IMR-90 (cell line): ENCODE data around the gene EMSY. TPM values are rescaled to one million over a fixed set of nuclear protein-coding genes. Genes with fewer than 3 reads are reported as not detected.

Source experiments
- ATAC-seq: fragments of 200-7000 bp; cut with Tn5 transposase; 2 replicates; pipeline ENCODE4 v1.9.1; 2020; ENCODE audit warnings: low read depth, mild to moderate bottlenecking, moderate library complexity
- BruUV-seq: library from RNA; stranded (reverse); fragments of 400-500 nt; replicated peaks from 2 replicates; lab custom pipeline; 2021; lab: Mats Ljungman, UMichigan
- CTCF ChIA-PET: fragments of 300-600 bp; formaldehyde crosslinking; extraction: SDS; loops from one replicate; lab custom pipeline; 2021; ENCODE audit warnings: antibody characterized with exemption; lab: Yijun Ruan, JAX
- POLR2A ChIA-PET: fragments of 300-600 bp; sonication (Branson Sonifier 250); formaldehyde crosslinking; loops from one replicate; lab custom pipeline; 2022; ENCODE audit warnings: antibody characterized with exemption; ENCODE audit not compliant: unreplicated experiment; lab: Charles Lee
- DNase-seq: peaks from one replicate; pipeline ENCODE4 v3.0.0; 2013
- H2AFZ ChIP-seq: replicated peaks from 2 replicates; pipeline ENCODE3; 2013; ENCODE audit warnings: low read length, mild to moderate bottlenecking; ENCODE audit not compliant: poor library complexity
- H2AK5ac ChIP-seq: 2 replicates; pipeline ENCODE4 v1.6.1; 2013; ENCODE audit warnings: low read depth, low read length, inconsistent platforms
- H2AK9ac ChIP-seq: replicated peaks from 2 replicates; pipeline ENCODE3; 2013; ENCODE audit warnings: mild to moderate bottlenecking, low read depth, low read length, moderate library complexity; ENCODE audit not compliant: poor library complexity
- H2BK120ac ChIP-seq: 2 replicates; pipeline ENCODE4 v1.6.1; 2013; ENCODE audit warnings: low read depth, low read length, inconsistent platforms
- H2BK15ac ChIP-seq: 3 replicates; pipeline ENCODE4 v1.6.1; 2013; ENCODE audit warnings: low read depth, low read length, inconsistent platforms
- H2BK20ac ChIP-seq: 2 replicates; pipeline ENCODE4 v1.6.1; 2013; ENCODE audit warnings: low read depth, mild to moderate bottlenecking, inconsistent platforms, low read length, moderate library complexity
- H2BK5ac ChIP-seq: 2 replicates; pipeline ENCODE4 v1.6.1; 2013; ENCODE audit warnings: mild to moderate bottlenecking, low read depth, low read length, inconsistent platforms; ENCODE audit not compliant: poor library complexity, severe bottlenecking
- H3K14ac ChIP-seq: replicated peaks from 2 replicates; pipeline ENCODE4 v1.6.1; 2013; ENCODE audit warnings: low read depth, low read length, inconsistent platforms
- H3K18ac ChIP-seq: 2 replicates; pipeline ENCODE4 v1.6.1; 2013; ENCODE audit warnings: low read depth, low read length, control low read depth
- H3K23ac ChIP-seq: 2 replicates; pipeline ENCODE4 v1.6.1; 2013; ENCODE audit warnings: low read depth, low read length, inconsistent platforms
- H3K27ac ChIP-seq: 2 replicates; pipeline ENCODE4 v1.5.1; 2013; ENCODE audit warnings: mild to moderate bottlenecking, control low read depth, low read length; ENCODE audit not compliant: insufficient read depth
- H3K27me3 ChIP-seq: 2 replicates; pipeline ENCODE4 v1.6.1; 2013; ENCODE audit warnings: low read length; ENCODE audit not compliant: control insufficient read depth, insufficient read depth
- H3K36me3 ChIP-seq: 2 replicates; pipeline ENCODE4 v1.6.1; 2013; ENCODE audit warnings: low read length, mixed read lengths; ENCODE audit not compliant: control insufficient read depth, insufficient read depth
- H3K4ac ChIP-seq: 2 replicates; pipeline ENCODE4 v1.6.1; 2013; ENCODE audit warnings: low read depth, low read length, inconsistent platforms
- H3K4me1 ChIP-seq: 2 replicates; pipeline ENCODE4 v1.6.1; 2013; ENCODE audit warnings: low read length, mixed read lengths; ENCODE audit not compliant: control insufficient read depth, insufficient read depth
- H3K4me2 ChIP-seq: 2 replicates; pipeline ENCODE4 v1.6.1; 2013; ENCODE audit warnings: low read depth, mild to moderate bottlenecking, control low read depth, low read length, moderate library complexity
- H3K4me3 ChIP-seq: 2 replicates; pipeline ENCODE4 v1.5.1; 2013; ENCODE audit warnings: low read depth, mild to moderate bottlenecking, control low read depth, low read length, moderate library complexity; ENCODE audit not compliant: insufficient read depth
- H3K56ac ChIP-seq: 2 replicates; pipeline ENCODE4 v1.6.1; 2013; ENCODE audit warnings: low read length, inconsistent platforms; ENCODE audit not compliant: insufficient read depth; ENCODE audit errors: extremely low read depth
- H3K79me1 ChIP-seq, 2 experiments: 2 replicates each; pipeline ENCODE4 v1.6.1; 2013; ENCODE audit warnings: low read length in 2 of 2, inconsistent platforms in 1 of 2, low read depth in 1 of 2
- H3K9ac ChIP-seq: 2 replicates; pipeline ENCODE4 v1.6.1; 2013; ENCODE audit warnings: low read depth, low read length, control low read depth
- H3K9me1 ChIP-seq: 2 replicates; pipeline ENCODE4 v1.6.1; 2013; ENCODE audit warnings: low read length, inconsistent platforms; ENCODE audit not compliant: insufficient read depth
- H3K9me3 ChIP-seq: 2 replicates; pipeline ENCODE4 v1.6.1; 2013; ENCODE audit warnings: low read length; ENCODE audit not compliant: control insufficient read depth, insufficient read depth
- H4K20me1 ChIP-seq: 2 replicates; pipeline ENCODE4 v1.6.1; 2013; ENCODE audit warnings: low read length, inconsistent platforms; ENCODE audit not compliant: insufficient read depth
- H4K5ac ChIP-seq: 2 replicates; pipeline ENCODE4 v1.6.1; 2013; ENCODE audit warnings: mild to moderate bottlenecking, low read depth, low read length, control low read depth
- H4K8ac ChIP-seq, 2 experiments: 2 replicates each; pipeline ENCODE4 v1.6.1; 2013; ENCODE audit warnings: low read depth in 2 of 2, low read length in 2 of 2, control low read depth in 1 of 2, inconsistent platforms in 1 of 2
- H4K91ac ChIP-seq: 2 replicates; pipeline ENCODE4 v1.6.1; 2013; ENCODE audit warnings: low read depth, low read length, inconsistent platforms; ENCODE audit not compliant: insufficient read depth
- CHD1 ChIP-seq: IDR thresholded peaks from 2 replicates; pipeline ENCODE4 v1.6.1; 2012; ENCODE audit warnings: low read depth, low read length, improper control_type of control experiment
- FOS ChIP-seq: fragments of 150-350 bp; IDR thresholded peaks from 2 replicates; pipeline ENCODE4 v1.6.1; 2016; ENCODE audit warnings: low read depth, low read length
- MAFK ChIP-seq: IDR thresholded peaks from 2 replicates; pipeline ENCODE4 v1.6.1; 2012; ENCODE audit warnings: low read depth, low read length, improper control_type of control experiment
- MXI1 ChIP-seq: IDR thresholded peaks from 2 replicates; pipeline ENCODE4 v1.6.1; 2012; ENCODE audit warnings: low read depth, mild to moderate bottlenecking, low read length, moderate library complexity, borderline replicate concordance
- NFE2L2 ChIP-seq: fragments of 150-350 bp; IDR thresholded peaks from 2 replicates; pipeline ENCODE4 v1.6.1; 2016; ENCODE audit warnings: low read depth, mild to moderate bottlenecking, low read length
- RAD21 ChIP-seq: IDR thresholded peaks from 2 replicates; pipeline ENCODE4 v1.6.1; 2012; ENCODE audit warnings: low read length, improper control_type of control experiment
- RCOR1 ChIP-seq: IDR thresholded peaks from 2 replicates; pipeline ENCODE4 v1.6.1; 2012; ENCODE audit warnings: mild to moderate bottlenecking, low read length, improper control_type of control experiment; ENCODE audit not compliant: insufficient replicate concordance
- RFX5 ChIP-seq: IDR thresholded peaks from 2 replicates; pipeline ENCODE4 v1.8.0; 2012; ENCODE audit warnings: low read depth, mild to moderate bottlenecking, low read length, moderate library complexity
- SMC3 ChIP-seq: fragments of 150-350 bp; IDR thresholded peaks from 2 replicates; pipeline ENCODE4 v1.6.1; 2016; ENCODE audit warnings: low read depth, mild to moderate bottlenecking, antibody characterized with exemption, low read length, moderate library complexity
- WGBS, 2 experiments: methylation state at CpG; one replicate each; pipeline versions ENCODE4 v1.1.5 to v1.1.7; 2013; ENCODE audit warnings: missing lambda C conversion rate in 2 of 2; ENCODE audit not compliant: insufficient read length in 1 of 2; ENCODE audit errors: extremely low coverage in 2 of 2; 5-methylcytosine and 5-hydroxymethylcytosine counted together
- dilution Hi-C: fragments of 300-500 bp; cut with HindIII; formaldehyde crosslinking; loops from one replicate; pipeline ENCODE4 v1.14.3; 2018; ENCODE audit warnings: low sequenced_read_pairs; ENCODE audit not compliant: unreplicated experiment
- in situ Hi-C: fragments of 300-500 bp; cut with MboI; formaldehyde crosslinking; loops from 3 replicates; pipeline ENCODE4 v1.14.3; 2019; ENCODE audit warnings: low sequenced_read_pairs, inconsistent platforms, mixed read lengths
- intact Hi-C: fragments of 100-400 bp; cut with micrococcal nuclease; formaldehyde crosslinking; loops from 2 replicates; pipeline ENCODE4 v1.10.0; 2022
- polyA plus RNA-seq, 3 experiments: library from polyadenylated mRNA; depleted of rRNA; stranded (reverse); fragments of >200 nt; gene quantifications; 2 replicates each; pipeline ENCODE4 v1.2.3, GENCODE V29; 2012; ENCODE audit warnings: low replicate concordance in 1 of 3
- total RNA-seq: library from RNA; depleted of rRNA; stranded (reverse); fragments of >200 nt; gene quantifications from 2 replicates; pipeline ENCODE4 v1.2.3, GENCODE V29; 2012
- TF ChIP-seq, protein P1 (sequence below): fragments of 150-350 bp; IDR thresholded peaks from 2 replicates; pipeline ENCODE4 v1.6.1; 2017; ENCODE audit warnings: mild to moderate bottlenecking, antibody characterized with exemption, low read length, low read depth
- TF ChIP-seq, protein P2 (sequence below): conservative IDR thresholded peaks from 2 replicates; pipeline ENCODE4 v1.5.1; 2012; ENCODE audit warnings: mild to moderate bottlenecking, low read depth, low read length, improper control_type of control experiment
- TF ChIP-seq, protein P3 (sequence below): fragments of 150-350 bp; IDR thresholded peaks from 2 replicates; pipeline ENCODE4 v1.6.1; 2016; ENCODE audit warnings: low read depth, mild to moderate bottlenecking, low read length, moderate library complexity, borderline replicate concordance

EMSY gene
- total and polyA plus RNA-seq, 2 of the 4 experiments (the other 2 are of a cell fraction): 14.1 to 22.0 TPM

DNA sequence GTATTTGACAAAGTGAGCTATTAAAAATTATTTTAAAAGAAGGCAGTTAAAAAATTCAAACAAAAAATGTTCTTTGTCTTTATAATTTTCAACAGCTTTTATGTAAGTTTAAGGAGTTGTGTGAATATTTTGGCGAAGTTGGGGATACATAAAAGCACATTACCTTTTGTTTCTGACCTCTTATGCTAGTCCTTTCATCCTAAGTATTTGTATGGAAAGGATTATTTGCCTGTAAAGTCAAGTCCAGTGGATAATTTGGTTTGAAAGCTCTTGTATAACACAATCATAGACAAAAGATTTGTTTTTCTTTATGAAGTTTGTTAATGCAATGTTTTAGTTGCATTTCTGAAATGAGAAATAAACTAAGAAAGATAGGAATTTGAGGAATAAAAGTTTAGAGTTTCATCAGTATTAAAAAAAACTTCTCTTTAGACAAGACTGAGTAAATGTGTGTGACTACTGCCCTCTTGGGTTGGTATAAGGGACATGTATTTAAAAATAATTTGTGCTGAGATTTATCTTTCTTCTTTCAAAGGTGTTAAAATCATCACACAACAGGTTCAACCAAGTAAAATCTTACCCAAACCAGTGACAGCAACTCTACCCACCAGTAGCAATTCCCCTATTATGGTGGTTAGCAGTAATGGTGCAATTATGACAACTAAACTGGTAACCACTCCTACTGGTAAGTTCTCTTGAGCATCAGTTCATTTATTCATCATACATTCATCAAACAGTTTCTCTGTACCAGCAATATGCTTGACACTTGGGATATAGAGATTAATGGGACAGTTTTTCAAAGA, 68.2 kb downstream of the EMSY start:
- Histone ChIP-seq H3K79me1 (peaks cover 7 to 9% of the 10 kb centered on the region in 2 experiments), H3K9me3 (no peaks in the 10 kb centered on the region), H3K27ac (no peak overlapping the region), H3K9me1 (peaks cover 7% of the 10 kb centered on the region; the same call in 1 of the 2 replicates), H4K8ac (no peak overlapping the region), H2AFZ (no peak overlapping the region), H3K9ac (no peak overlapping the region), H3K4me1 (peaks cover 3% of the 10 kb centered on the region), H3K27me3 (no peaks in the 10 kb centered on the region), H4K91ac (no peak overlapping the region), H3K23ac (no peak overlapping the region), H2AK5ac (no peak overlapping the region), H2BK5ac (no peak overlapping the region), H3K4me3 (no peak overlapping the region), H2BK120ac (no peak overlapping the region), H3K4ac (no peak overlapping the region), H3K14ac (no peak overlapping the region), H4K5ac (no peak overlapping the region), H2BK20ac (no peak overlapping the region), H3K56ac (no peak overlapping the region; the same call in 1 of the 2 replicates), H3K18ac (no peak overlapping the region), H3K4me2 (no peak overlapping the region; the same call in 1 of the 2 replicates), H3K36me3 (peaks cover 4% of the 10 kb centered on the region; the same call in 1 of the 2 replicates), H4K20me1 (no peaks in the 10 kb centered on the region), H2AK9ac (no peak overlapping the region), H2BK15ac (no peak overlapping the region)
- dilution Hi-C loops: no loop called here
- intact Hi-C loops: loop anchor here (1.0 to 5.0 kb wide), 5 partner anchors 68 to 616 kb away; partner anchors contain the start of genes EMSY, GVQW3 and THAP12
- POLR2A ChIA-PET: no interaction called here
- DNase-seq (peak; percentile 65), ATAC-seq (peak; percentile 80)
- CTCF ChIA-PET: interaction anchor here (0.7 to 1.2 kb wide), 5 partner anchors 14 to 576 kb away, joined by 3 to 4 read pairs (median 3); no protein-coding TSS in a partner anchor
- in situ Hi-C loops: no loop called here
- no TSS peak for BruUV-seq
- no CpG with 5 or more reads among the region's 1 CpG for WGBS, 2 experiments
- TF ChIP-seq, protein P1, sequence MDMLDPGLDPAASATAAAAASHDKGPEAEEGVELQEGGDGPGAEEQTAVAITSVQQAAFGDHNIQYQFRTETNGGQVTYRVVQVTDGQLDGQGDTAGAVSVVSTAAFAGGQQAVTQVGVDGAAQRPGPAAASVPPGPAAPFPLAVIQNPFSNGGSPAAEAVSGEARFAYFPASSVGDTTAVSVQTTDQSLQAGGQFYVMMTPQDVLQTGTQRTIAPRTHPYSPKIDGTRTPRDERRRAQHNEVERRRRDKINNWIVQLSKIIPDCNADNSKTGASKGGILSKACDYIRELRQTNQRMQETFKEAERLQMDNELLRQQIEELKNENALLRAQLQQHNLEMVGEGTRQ: no peak
- TF ChIP-seq RAD21 (peak; percentile 73), SMC3 (peak; percentile 66), CHD1 (no peak), MAFK (no peak), RCOR1 (no peak), MXI1 (no peak), NFE2L2 (no peak), RFX5 (no peak), FOS (no peak)
- TF ChIP-seq, protein P2, sequence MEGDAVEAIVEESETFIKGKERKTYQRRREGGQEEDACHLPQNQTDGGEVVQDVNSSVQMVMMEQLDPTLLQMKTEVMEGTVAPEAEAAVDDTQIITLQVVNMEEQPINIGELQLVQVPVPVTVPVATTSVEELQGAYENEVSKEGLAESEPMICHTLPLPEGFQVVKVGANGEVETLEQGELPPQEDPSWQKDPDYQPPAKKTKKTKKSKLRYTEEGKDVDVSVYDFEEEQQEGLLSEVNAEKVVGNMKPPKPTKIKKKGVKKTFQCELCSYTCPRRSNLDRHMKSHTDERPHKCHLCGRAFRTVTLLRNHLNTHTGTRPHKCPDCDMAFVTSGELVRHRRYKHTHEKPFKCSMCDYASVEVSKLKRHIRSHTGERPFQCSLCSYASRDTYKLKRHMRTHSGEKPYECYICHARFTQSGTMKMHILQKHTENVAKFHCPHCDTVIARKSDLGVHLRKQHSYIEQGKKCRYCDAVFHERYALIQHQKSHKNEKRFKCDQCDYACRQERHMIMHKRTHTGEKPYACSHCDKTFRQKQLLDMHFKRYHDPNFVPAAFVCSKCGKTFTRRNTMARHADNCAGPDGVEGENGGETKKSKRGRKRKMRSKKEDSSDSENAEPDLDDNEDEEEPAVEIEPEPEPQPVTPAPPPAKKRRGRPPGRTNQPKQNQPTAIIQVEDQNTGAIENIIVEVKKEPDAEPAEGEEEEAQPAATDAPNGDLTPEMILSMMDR: peak; percentile 67
- TF ChIP-seq, protein P3, sequence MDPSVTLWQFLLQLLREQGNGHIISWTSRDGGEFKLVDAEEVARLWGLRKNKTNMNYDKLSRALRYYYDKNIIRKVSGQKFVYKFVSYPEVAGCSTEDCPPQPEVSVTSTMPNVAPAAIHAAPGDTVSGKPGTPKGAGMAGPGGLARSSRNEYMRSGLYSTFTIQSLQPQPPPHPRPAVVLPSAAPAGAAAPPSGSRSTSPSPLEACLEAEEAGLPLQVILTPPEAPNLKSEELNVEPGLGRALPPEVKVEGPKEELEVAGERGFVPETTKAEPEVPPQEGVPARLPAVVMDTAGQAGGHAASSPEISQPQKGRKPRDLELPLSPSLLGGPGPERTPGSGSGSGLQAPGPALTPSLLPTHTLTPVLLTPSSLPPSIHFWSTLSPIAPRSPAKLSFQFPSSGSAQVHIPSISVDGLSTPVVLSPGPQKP: no peak
